Neutrophil (primary cell): Measurements from ENCODE around the gene SLC25A21.

Experiments
- H3K27ac ChIP-seq: fragments of 200-600 bp; sonication (generic); 2 replicates; pipeline ENCODE4 v1.5.1; 2016; ENCODE audit warnings: mild to moderate bottlenecking, moderate library complexity
- H3K27me3 ChIP-seq: fragments of 200-600 bp; sonication (generic); 2 replicates; pipeline ENCODE4 v1.6.0; 2016; ENCODE audit warnings: mild to moderate bottlenecking
- H3K36me3 ChIP-seq: fragments of 200-600 bp; sonication (generic); 2 replicates; pipeline ENCODE4 v1.5.1; 2017
- H3K4me1 ChIP-seq, 2 experiments: fragments of 200-600 bp in 1 of 2; sonication (generic) in 1 of 2; 1 replicate in 1 of 2; 2 replicates in 1 of 2; pipeline versions ENCODE4 v1.5.1 to v1.6.1; 2013 to 2016; ENCODE audit warnings: low read depth in 1 of 2, low read length in 1 of 2, mild to moderate bottlenecking in 1 of 2, moderate library complexity in 1 of 2; ENCODE audit not compliant: control insufficient read depth in 1 of 2, insufficient read depth in 1 of 2
- H3K4me3 ChIP-seq, 2 experiments: fragments of 200-600 bp in 1 of 2; sonication (generic) in 1 of 2; 1 replicate in 1 of 2; 2 replicates in 1 of 2; pipeline ENCODE4 v1.5.1; 2013 to 2016; ENCODE audit warnings: low read depth in 1 of 2, low read length in 1 of 2, mild to moderate bottlenecking in 1 of 2, moderate library complexity in 1 of 2
- H3K9me3 ChIP-seq: fragments of 200-600 bp; sonication (generic); 2 replicates; pipeline ENCODE4 v1.5.1; 2016
- CTCF ChIP-seq: fragments of 200-600 bp; sonication (generic); IDR thresholded peaks from 2 replicates; pipeline ENCODE4 v1.5.1; 2016; ENCODE audit warnings: antibody characterized with exemption

SLC25A21 gene

DNA sequence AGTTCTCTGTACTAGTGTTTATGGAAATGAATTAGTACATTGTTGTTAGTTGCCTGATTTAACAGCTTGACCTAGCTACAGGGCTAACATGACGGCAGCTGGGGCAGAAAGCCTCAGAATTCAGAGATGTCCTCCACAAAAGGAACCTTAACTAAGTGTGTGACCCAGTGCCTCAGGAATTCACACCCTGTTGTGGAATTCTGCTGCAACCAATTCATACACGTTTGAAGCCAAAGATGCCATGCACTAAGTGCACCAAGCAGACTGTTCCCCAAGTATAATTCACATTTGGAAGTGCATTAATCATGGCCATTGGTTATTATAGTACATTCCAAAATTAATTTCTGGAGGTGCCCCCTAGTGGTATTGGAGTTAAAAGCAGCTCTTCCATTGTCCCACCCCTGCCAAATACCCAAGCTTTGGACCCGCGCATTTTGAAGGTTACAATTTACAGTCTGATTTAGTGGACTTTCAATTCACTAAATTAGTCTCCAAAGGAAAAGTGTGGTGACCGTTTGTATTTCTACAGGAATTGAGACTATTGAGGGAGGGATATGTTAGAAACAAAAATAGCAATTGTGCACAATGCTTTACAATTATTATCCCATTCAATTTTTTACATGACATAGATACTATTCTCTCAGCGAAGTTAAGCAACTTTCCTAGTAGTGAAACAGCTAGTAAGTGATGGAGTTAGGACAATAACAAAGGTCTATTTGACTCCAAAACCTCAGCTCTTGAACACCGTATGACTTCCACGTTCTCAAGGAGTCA is 424.8 kb downstream of the SLC25A21 start:
- no peak overlapping the region for H3K27ac ChIP-seq
- no peaks in the 10 kb centered on the region for H3K27me3 ChIP-seq
- no peaks in the 10 kb centered on the region for H3K4me1 ChIP-seq
- H3K36me3 ChIP-seq = no peaks in the 10 kb centered on the region
- TF ChIP-seq CTCF = no peak
- no peaks in the 10 kb centered on the region for H3K9me3 ChIP-seq
- no peak overlapping the region for H3K4me3 ChIP-seq

DNA sequence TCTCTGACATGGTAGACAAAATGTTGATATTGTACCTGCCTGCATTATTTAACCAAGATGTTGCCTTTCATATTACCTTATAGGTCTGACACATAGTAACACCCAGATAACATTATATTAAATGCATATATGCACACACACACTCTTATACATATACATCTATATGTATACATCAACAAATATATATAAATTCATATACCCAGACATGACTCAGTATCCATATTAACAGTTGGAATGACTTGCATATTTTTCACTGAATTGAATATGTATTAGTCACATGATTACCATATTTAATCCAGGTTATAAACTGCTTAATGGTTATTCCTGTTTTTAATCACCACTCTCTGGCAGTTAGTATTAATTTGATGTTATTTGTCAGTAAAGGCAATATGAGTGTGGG is 425.5 kb downstream of the SLC25A21 start:
- Histone ChIP-seq H3K27ac (no peak overlapping the region), H3K36me3 (no peaks in the 10 kb centered on the region), H3K9me3 (no peaks in the 10 kb centered on the region), H3K4me1 (no peaks in the 10 kb centered on the region), H3K4me3 (no peak overlapping the region), H3K27me3 (no peaks in the 10 kb centered on the region)
- no peak for TF ChIP-seq CTCF

DNA sequence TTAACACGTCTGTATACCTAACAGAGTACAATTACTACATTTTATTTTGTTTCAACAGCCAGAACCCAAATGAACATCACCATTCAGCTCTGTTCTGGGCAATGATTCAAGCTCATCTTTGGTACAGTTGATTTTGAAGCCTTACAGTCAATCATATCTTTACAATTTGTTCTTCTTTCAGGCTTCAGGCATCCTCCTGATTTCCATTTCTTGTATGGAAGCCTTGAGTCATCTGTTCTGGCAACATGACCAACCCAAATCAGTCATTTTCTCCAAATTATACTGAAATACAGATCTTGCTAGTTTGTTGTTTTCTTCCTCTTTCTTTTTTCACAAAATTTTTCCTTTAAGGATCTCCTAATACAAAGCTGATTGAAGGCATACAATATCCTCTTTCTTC is 430.5 kb downstream of the SLC25A21 start:
- Histone ChIP-seq H3K4me3 (no peak overlapping the region), H3K27ac (no peak overlapping the region), H3K9me3 (no peaks in the 10 kb centered on the region), H3K4me1 (no peaks in the 10 kb centered on the region), H3K27me3 (no peaks in the 10 kb centered on the region), H3K36me3 (no peaks in the 10 kb centered on the region)
- no peak for TF ChIP-seq CTCF

GRCh38 chr14:36738269-36738668 is 434.1 kb downstream of the SLC25A21 start:
- no peaks in the 10 kb centered on the region for H3K27me3 ChIP-seq
- H3K4me1 ChIP-seq = no peaks in the 10 kb centered on the region
- H3K4me3 ChIP-seq = no peak overlapping the region
- H3K36me3 ChIP-seq = no peaks in the 10 kb centered on the region
- TF ChIP-seq CTCF = no peak
- no peaks in the 10 kb centered on the region for H3K9me3 ChIP-seq
- no peak overlapping the region for H3K27ac ChIP-seq

DNA sequence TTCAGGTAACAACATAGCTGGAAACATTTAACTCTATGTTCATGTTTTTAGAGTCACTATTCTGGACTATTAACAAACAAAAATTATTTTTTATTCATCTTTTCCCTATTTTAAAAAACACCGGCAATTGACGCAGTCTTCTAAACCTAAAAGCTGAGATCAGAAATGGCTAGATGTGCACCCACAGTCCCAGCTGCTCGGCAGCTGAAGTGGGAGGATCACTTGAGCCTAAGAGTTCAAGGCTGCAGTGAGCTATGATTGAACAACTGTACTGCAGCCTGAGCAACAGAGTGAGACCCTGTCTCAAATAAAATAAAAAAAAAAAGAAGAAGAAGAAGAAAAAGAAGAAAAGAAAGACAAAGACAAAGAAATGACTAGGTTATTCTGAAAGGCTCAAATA is 446.3 kb downstream of the SLC25A21 start:
- Histone ChIP-seq H3K27me3 (no peaks in the 10 kb centered on the region), H3K9me3 (no peaks in the 10 kb centered on the region), H3K27ac (no peak overlapping the region), H3K36me3 (no peaks in the 10 kb centered on the region), H3K4me1 (no peaks in the 10 kb centered on the region), H3K4me3 (no peak overlapping the region)
- no peak for TF ChIP-seq CTCF
